A204.1 (cell line): ENCODE results near the gene TMEM163.
"Not testable (repeated sequence)": the region's sequence is repeated elsewhere in the genome, so short reads cannot be mapped to it uniquely, and the experiment has no call there.

Experiments used
- FAIRE-seq: peaks from 2 replicates; lab custom pipeline; 2012; peaks lifted over from hg19 to GRCh38; lab: Jason Lieb, UNC

TMEM163 gene

GRCh38 chr2:134518101-134518500 lies 200.7 kb downstream of the TMEM163 start:
- FAIRE-seq, result no peak

GRCh38 chr2:134515137-134515536 lies 203.7 kb downstream of the TMEM163 start:
- FAIRE-seq, result no peak

GRCh38 chr2:134513465-134513804 lies 205.4 kb downstream of the TMEM163 start:
- FAIRE-seq, result no peak

GRCh38 chr2:134512734-134513464 lies 205.9 kb downstream of the TMEM163 start:
- FAIRE-seq, result no peak

- FAIRE-seq, result no peak
These were observed 210.4 kb downstream of the TMEM163 start for GRCh38 chr2:134508391-134508790.

- FAIRE-seq, result no peak
These were observed 211.1 kb downstream of the TMEM163 start for GRCh38 chr2:134507697-134508096.

GRCh38 chr2:134507159-134507558 lies 211.6 kb downstream of the TMEM163 start:
- not testable (repeated sequence) for FAIRE-seq

GRCh38 chr2:134505446-134505845 lies 213.4 kb downstream of the TMEM163 start:
- no peak for FAIRE-seq

- FAIRE-seq, result no peak
These were observed 214.0 kb downstream of the TMEM163 start for GRCh38 chr2:134504586-134505336.

GRCh38 chr2:134502104-134502503 lies 216.7 kb downstream of the TMEM163 start:
- FAIRE-seq, result no peak

- no peak for FAIRE-seq
These were observed 217.2 kb downstream of the TMEM163 start for GRCh38 chr2:134501476-134502091.

GRCh38 chr2:134500211-134500935 lies 218.4 kb downstream of the TMEM163 start:
- no peak for FAIRE-seq

- no peak for FAIRE-seq
These were observed 219.4 kb downstream of the TMEM163 start for GRCh38 chr2:134499307-134499926.

GRCh38 chr2:134498654-134499053 lies 220.1 kb downstream of the TMEM163 start:
- FAIRE-seq, result no peak

GRCh38 chr2:134493797-134494196 lies 225.0 kb downstream of the TMEM163 start:
- no peak for FAIRE-seq

- no peak for FAIRE-seq
These were observed 226.9 kb downstream of the TMEM163 start for GRCh38 chr2:134491771-134492441.

GRCh38 chr2:134491022-134491421 lies 227.8 kb downstream of the TMEM163 start:
- no peak for FAIRE-seq

- no peak for FAIRE-seq
These were observed 228.2 kb downstream of the TMEM163 start for GRCh38 chr2:134490559-134490958.

GRCh38 chr2:134489732-134490384 lies 228.9 kb downstream of the TMEM163 start:
- FAIRE-seq, result no peak

- no peak for FAIRE-seq
These were observed 235.9 kb downstream of the TMEM163 start for GRCh38 chr2:134482766-134483340.
